HEK293 (cell line): ENCODE measurements around the gene DYNC1I1.

Experiments used
- CTCF ChIA-PET: fragments of 350-600 bp; formaldehyde crosslinking; extraction: SDS; loops from one replicate; lab custom pipeline; 2021; ENCODE audit warnings: antibody characterized with exemption; lab: Yijun Ruan, JAX
- POLR2A ChIA-PET: fragments of 300-600 bp; formaldehyde crosslinking; extraction: SDS; loops from one replicate; lab custom pipeline; 2020; ENCODE audit warnings: antibody characterized with exemption, inconsistent platforms; lab: Yijun Ruan, JAX
- H3K27ac ChIP-seq: fragments of 200-500 bp; sonication (Bioruptor generic); 2 replicates; pipeline ENCODE4 v1.5.1; 2014; ENCODE audit warnings: low read depth, low read length, control low read depth, inconsistent platforms; ENCODE audit errors: extremely low read depth
- H3K36me3 ChIP-seq, 2 experiments: fragments of 200-500 bp in 1 of 2; sonication (Bioruptor generic) in 1 of 2; 1 replicate in 1 of 2; 2 replicates in 1 of 2; pipeline ENCODE4 v1.5.1; 2014 to 2017; ENCODE audit warnings: inconsistent platforms in 2 of 2, low read length in 2 of 2; ENCODE audit not compliant: control insufficient read depth in 2 of 2, insufficient read depth in 1 of 2
- H3K4me1 ChIP-seq: fragments of 200-500 bp; sonication (Bioruptor generic); 2 replicates; pipeline ENCODE4 v1.5.1; 2014; ENCODE audit warnings: mild to moderate bottlenecking, low read length, inconsistent platforms; ENCODE audit not compliant: control insufficient read depth, insufficient read depth
- H3K4me3 ChIP-seq: 2 replicates; pipeline ENCODE4 v1.5.1; 2011; ENCODE audit warnings: low read depth, mild to moderate bottlenecking, control low read depth, low read length, moderate library complexity
- H3K9me3 ChIP-seq: fragments of 200-500 bp; sonication (Bioruptor generic); 2 replicates; pipeline ENCODE4 v1.5.1; 2014; ENCODE audit warnings: low read depth, low read length, inconsistent platforms; ENCODE audit not compliant: control insufficient read depth, insufficient read depth
- INSM2 ChIP-seq: fragments of 450-650 bp; formaldehyde crosslinking; IDR thresholded peaks from 2 replicates; pipeline ENCODE4 v1.5.1; 2016; ENCODE audit warnings: missing biosample characterization, missing genetic modification characterization
- KLF7 ChIP-seq: fragments of 450-650 bp; formaldehyde crosslinking; IDR thresholded peaks from 2 replicates; pipeline ENCODE4 v1.5.1; 2016; ENCODE audit warnings: missing biosample characterization, missing genetic modification characterization, borderline replicate concordance
- MEIS1 ChIP-seq: sonication (generic); formaldehyde crosslinking; IDR thresholded peaks from 2 replicates; pipeline ENCODE4 v1.8.1; 2022; ENCODE audit warnings: missing genetic modification reagents, mild to moderate bottlenecking, borderline replicate concordance
- MZF1 ChIP-seq: fragments of 450-650 bp; formaldehyde crosslinking; IDR thresholded peaks from 2 replicates; pipeline ENCODE4 v1.5.1; 2017; ENCODE audit warnings: missing biosample characterization, missing genetic modification characterization, borderline replicate concordance
- OSR2 ChIP-seq: fragments of 450-650 bp; formaldehyde crosslinking; IDR thresholded peaks from 2 replicates; pipeline ENCODE4 v1.5.1; 2016; ENCODE audit warnings: missing biosample characterization, missing genetic modification characterization
- SALL2 ChIP-seq: fragments of 450-650 bp; formaldehyde crosslinking; IDR thresholded peaks from 2 replicates; pipeline ENCODE4 v1.5.0; 2017; ENCODE audit warnings: missing biosample characterization, mild to moderate bottlenecking, missing genetic modification characterization, borderline replicate concordance
- SCRT2 ChIP-seq: fragments of 450-650 bp; formaldehyde crosslinking; IDR thresholded peaks from 2 replicates; pipeline ENCODE4 v1.5.1; 2016; ENCODE audit warnings: missing biosample characterization, missing genetic modification characterization
- SP7 ChIP-seq: fragments of 450-650 bp; formaldehyde crosslinking; IDR thresholded peaks from 2 replicates; pipeline ENCODE4 v1.5.1; 2016; ENCODE audit warnings: missing biosample characterization, missing genetic modification characterization
- TCF7L2 ChIP-seq: IDR thresholded peaks from 2 replicates; pipeline ENCODE4 v1.6.1; 2011; ENCODE audit warnings: low read depth, mild to moderate bottlenecking, inconsistent platforms, low read length, moderate library complexity, borderline replicate concordance
- TRIM28 ChIP-seq: IDR thresholded peaks from 2 replicates; pipeline ENCODE4 v1.6.1; 2011; ENCODE audit warnings: low read length, control low read depth, borderline replicate concordance
- ZBTB26 ChIP-seq: fragments of 450-650 bp; formaldehyde crosslinking; optimal IDR thresholded peaks from 2 replicates; pipeline ENCODE3; 2016; ENCODE audit warnings: missing biosample characterization, mild to moderate bottlenecking, missing genetic modification characterization
- ZNF114 ChIP-seq: fragments of 450-650 bp; formaldehyde crosslinking; IDR thresholded peaks from 2 replicates; pipeline ENCODE4 v1.5.0; 2017; ENCODE audit warnings: missing biosample characterization, missing genetic modification characterization
- ZNF138 ChIP-seq: fragments of 450-650 bp; formaldehyde crosslinking; IDR thresholded peaks from 2 replicates; pipeline ENCODE4 v1.5.1; 2016; ENCODE audit warnings: missing biosample characterization, missing genetic modification characterization, borderline replicate concordance
- ZNF146 ChIP-seq: fragments of 450-650 bp; formaldehyde crosslinking; IDR thresholded peaks from 2 replicates; pipeline ENCODE4 v1.5.1; 2016; ENCODE audit warnings: missing biosample characterization, missing genetic modification characterization
- ZNF16 ChIP-seq: fragments of 450-650 bp; formaldehyde crosslinking; IDR thresholded peaks from 2 replicates; pipeline ENCODE4 v1.5.1; 2016; ENCODE audit warnings: low read depth, missing biosample characterization, missing genetic modification characterization
- ZNF184 ChIP-seq: fragments of 450-650 bp; IDR thresholded peaks from 2 replicates; pipeline ENCODE4 v1.5.1; 2018; ENCODE audit warnings: missing biosample characterization, mild to moderate bottlenecking, missing genetic modification characterization
- ZNF362 ChIP-seq: fragments of 450-650 bp; formaldehyde crosslinking; IDR thresholded peaks from 2 replicates; pipeline ENCODE4 v1.5.1; 2016; ENCODE audit warnings: missing biosample characterization, missing genetic modification characterization
- ZNF394 ChIP-seq: fragments of 450-650 bp; formaldehyde crosslinking; IDR thresholded peaks from 2 replicates; pipeline ENCODE4 v1.5.1; 2016; ENCODE audit warnings: missing biosample characterization, missing genetic modification characterization, mild to moderate bottlenecking, moderate library complexity, borderline replicate concordance
- ZNF548 ChIP-seq: fragments of 450-650 bp; formaldehyde crosslinking; IDR thresholded peaks from 2 replicates; pipeline ENCODE4 v1.5.1; 2016; ENCODE audit warnings: missing biosample characterization, missing genetic modification characterization
- ZNF560 ChIP-seq: fragments of 450-650 bp; formaldehyde crosslinking; IDR thresholded peaks from 2 replicates; pipeline ENCODE4 v1.5.1; 2017; ENCODE audit warnings: missing biosample characterization, missing genetic modification characterization, borderline replicate concordance
- ZNF624 ChIP-seq: fragments of 450-650 bp; formaldehyde crosslinking; IDR thresholded peaks from 2 replicates; pipeline ENCODE4 v1.5.1; 2017; ENCODE audit warnings: missing biosample characterization, missing genetic modification characterization
- ZNF692 ChIP-seq: fragments of 450-650 bp; formaldehyde crosslinking; IDR thresholded peaks from 2 replicates; pipeline ENCODE4 v1.5.1; 2016; ENCODE audit warnings: missing biosample characterization, missing genetic modification characterization
- ZNF704 ChIP-seq: fragments of 450-650 bp; formaldehyde crosslinking; IDR thresholded peaks from 2 replicates; pipeline ENCODE4 v1.5.1; 2016; ENCODE audit warnings: missing biosample characterization, missing genetic modification characterization
- ZNF785 ChIP-seq: fragments of 450-650 bp; formaldehyde crosslinking; IDR thresholded peaks from 2 replicates; pipeline ENCODE4 v1.5.1; 2016; ENCODE audit warnings: missing biosample characterization, missing genetic modification characterization
- ZNF843 ChIP-seq: fragments of 450-650 bp; formaldehyde crosslinking; IDR thresholded peaks from 2 replicates; pipeline ENCODE4 v1.5.1; 2016; ENCODE audit warnings: missing biosample characterization, missing genetic modification characterization
- ZSCAN30 ChIP-seq: fragments of 450-650 bp; IDR thresholded peaks from 2 replicates; pipeline ENCODE4 v1.5.1; 2018; ENCODE audit warnings: missing biosample characterization, mild to moderate bottlenecking, missing genetic modification characterization, moderate library complexity

The DYNC1I1 gene

GRCh38 chr7:95952851-95953250, 180.5 kb downstream of the DYNC1I1 start:
- H3K4me1 ChIP-seq, result no peaks in the 10 kb centered on the region
- H3K27ac ChIP-seq, result no peak overlapping the region
- H3K4me3 ChIP-seq, result no peak overlapping the region
- CTCF ChIA-PET, result no interaction called here
- no peaks in the 10 kb centered on the region for H3K9me3 ChIP-seq
- TF ChIP-seq ZNF785 (tag by site-specific recombination) (no peak), ZNF146 (tag by site-specific recombination) (no peak), INSM2 (no peak), ZNF362 (tag by site-specific recombination) (no peak), OSR2 (tag by site-specific recombination) (no peak), ZNF114 (tag by site-specific recombination) (no peak), MEIS1 (CRISPR knock-in tag) (no peak), ZNF138 (tag by site-specific recombination) (no peak), TRIM28 (no peak), ZNF548 (tag by site-specific recombination) (no peak), ZNF560 (tag by site-specific recombination) (no peak), ZNF184 (no peak), ZSCAN30 (tag by site-specific recombination) (no peak), ZNF394 (tag by site-specific recombination) (no peak), ZBTB26 (tag by site-specific recombination) (no peak), ZNF843 (tag by site-specific recombination) (no peak), KLF7 (tag by site-specific recombination) (no peak), SP7 (tag by site-specific recombination) (no peak)
- no peaks in the 10 kb centered on the region for H3K36me3 ChIP-seq
- POLR2A ChIA-PET, result no interaction called here

- Histone ChIP-seq H3K9me3 (no peaks in the 10 kb centered on the region), H3K4me1 (no peaks in the 10 kb centered on the region), H3K36me3 (no peaks in the 10 kb centered on the region), H3K27ac (no peak overlapping the region), H3K4me3 (no peak overlapping the region)
- CTCF ChIA-PET, result no interaction called here
- TF ChIP-seq SCRT2 (tag by site-specific recombination) (0 out of 2 replicates have a peak, but pooled peaks have one; percentile 26), SALL2 (no peak), ZNF16 (no peak)
- POLR2A ChIA-PET, result no interaction called here
Measured at GRCh38 chr7:95955748-95956147, 183.4 kb downstream of the DYNC1I1 start.

- POLR2A ChIA-PET, result no interaction called here
- Histone ChIP-seq H3K4me3 (no peak overlapping the region), H3K4me1 (no peaks in the 10 kb centered on the region), H3K9me3 (no peaks in the 10 kb centered on the region), H3K36me3 (no peaks in the 10 kb centered on the region), H3K27ac (no peak overlapping the region)
- CTCF ChIA-PET, result interaction anchor here (0.7 kb wide), 1 partner anchor 1384 kb away, joined by 3 read pairs; no protein-coding TSS in a partner anchor
- no peak for TF ChIP-seq ZNF704 (tag by site-specific recombination)
- no peak for TF ChIP-seq MZF1
- no peak for TF ChIP-seq ZNF692 (tag by site-specific recombination)
- TF ChIP-seq ZNF560 (tag by site-specific recombination), result no peak
- no peak for TF ChIP-seq TCF7L2
- TF ChIP-seq KLF7 (tag by site-specific recombination), result no peak
- no peak for TF ChIP-seq ZNF624 (tag by site-specific recombination)
Measured at GRCh38 chr7:95957510-95957909, 185.2 kb downstream of the DYNC1I1 start.
